ENCODE measurements around the gene TMEM203.

Gene TMEM203

GRCh38 chr9:137225699-137226331 is 20.4 kb upstream of the TMEM203 start:
- H3K4me3 ChIP-seq (ENCODE audit: low read length): no peak overlapping the region
- H3K9ac ChIP-seq (ENCODE audit: low read length): no peak overlapping the region
- H2AFZ ChIP-seq (ENCODE audit: low read depth, low read length): no peak overlapping the region
- no peaks in the 10 kb centered on the region for H4K20me1 ChIP-seq (ENCODE audit: insufficient read depth, low read length)
- H3K27ac ChIP-seq (ENCODE audit: low read length): no peak overlapping the region
- no peaks in the 10 kb centered on the region for H3K79me2 ChIP-seq (ENCODE audit: low read length)
- TF ChIP-seq CTCF (IDR thresholded peaks at IDR 0.05; ENCODE audit: low read depth, low read length): no peak
- no peak for TF ChIP-seq EZH2phosphoT487 (IDR thresholded peaks at IDR 0.05; ENCODE audit: low read depth)
- no peaks in the 10 kb centered on the region for H3K27me3 ChIP-seq (ENCODE audit: low read depth, low read length)
- H3K36me3 ChIP-seq (replicated peaks; ENCODE audit: low read depth, low read length): no peaks in the 10 kb centered on the region
- no peak overlapping the region for H3K4me2 ChIP-seq (ENCODE audit: low read length)
- H3K4me1 ChIP-seq (ENCODE audit: low read length): peaks cover 15% of the 10 kb centered on the region
- H3K9me3 ChIP-seq (ENCODE audit: insufficient read depth, low read length): no peaks in the 10 kb centered on the region

GRCh38 chr9:137224830-137225694 is 19.6 kb upstream of the TMEM203 start, which contains the start of gene CYSRT1:
CYSRT1 (plus strand) TSS chr9:137225174; CDS start chr9:137225622, 448 bp downstream.
- peak within 1 kb of the TSS; percentile 91 for H3K9ac ChIP-seq (ENCODE audit: low read length)

GRCh38 chr9:137223078-137223970 is 17.9 kb upstream of the TMEM203 start:
- Histone ChIP-seq H4K20me1 (ENCODE audit: insufficient read depth, low read length) (no peaks in the 10 kb centered on the region), H3K4me3 (ENCODE audit: low read length) (peak overlapping the region; percentile 93)

More at GRCh38 chr9:137224830-137225694, 19.6 kb upstream of the TMEM203 start, which contains the start of gene CYSRT1:
- H3K9me3 ChIP-seq (ENCODE audit: insufficient read depth, low read length): no peaks in the 10 kb centered on the region
- H4K20me1 ChIP-seq (ENCODE audit: insufficient read depth, low read length): no peaks in the 10 kb centered on the region
- peak within 1 kb of the TSS; percentile 93 for H3K4me3 ChIP-seq (ENCODE audit: low read length)
- peak within 1 kb of the TSS; percentile 93 for H3K4me2 ChIP-seq (ENCODE audit: low read length)
- H3K36me3 ChIP-seq (replicated peaks; ENCODE audit: low read depth, low read length): no peaks in the 10 kb centered on the region
- H2AFZ ChIP-seq (ENCODE audit: low read depth, low read length): no peak within 1 kb of the TSS
- TF ChIP-seq CTCF (IDR thresholded peaks at IDR 0.05; ENCODE audit: low read depth, low read length) (no peak), EZH2phosphoT487 (IDR thresholded peaks at IDR 0.05; ENCODE audit: low read depth) (no peak)
- no peaks in the 10 kb centered on the region for H3K27me3 ChIP-seq (ENCODE audit: low read depth, low read length)
- peak within 1 kb of the TSS; percentile 50; the same call in 1 of the 2 replicates for H3K27ac ChIP-seq (ENCODE audit: low read length)
- H3K4me1 ChIP-seq (ENCODE audit: low read length): peaks cover 15% of the 10 kb centered on the region
- H3K79me2 ChIP-seq (ENCODE audit: low read length): no peaks in the 10 kb centered on the region

More at GRCh38 chr9:137223078-137223970, 17.9 kb upstream of the TMEM203 start:
- Histone ChIP-seq H3K4me1 (ENCODE audit: low read length) (peaks cover 15% of the 10 kb centered on the region), H3K4me2 (ENCODE audit: low read length) (peak overlapping the region; percentile 93), H2AFZ (ENCODE audit: low read depth, low read length) (peak overlapping the region; percentile 13; the same call in 1 of the 2 replicates), H3K9ac (ENCODE audit: low read length) (peak overlapping the region; percentile 91), H3K79me2 (ENCODE audit: low read length) (no peaks in the 10 kb centered on the region), H3K27me3 (ENCODE audit: low read depth, low read length) (no peaks in the 10 kb centered on the region), H3K9me3 (ENCODE audit: insufficient read depth, low read length) (no peaks in the 10 kb centered on the region), H3K27ac (ENCODE audit: low read length) (peak overlapping the region; percentile 50), H3K36me3 (replicated peaks; ENCODE audit: low read depth, low read length) (no peaks in the 10 kb centered on the region)
- TF ChIP-seq CTCF (IDR thresholded peaks at IDR 0.05; ENCODE audit: low read depth, low read length) (no peak), EZH2phosphoT487 (IDR thresholded peaks at IDR 0.05; ENCODE audit: low read depth) (no peak)

All from OCI-LY3 (cell line).